Body of pancreas (tissue), 4 donors: Measurements from ENCODE around the gene ZBTB21.

Experiments used
- POLR2A ChIP-seq, 3 donors: fragments of 450-650 bp; IDR thresholded peaks; one replicate each; pipeline ENCODE4 v1.6.1; 2016; ENCODE audit warnings: antibody characterized with exemption in 3 of 3, mild to moderate bottlenecking in 2 of 3
- TF ChIP-seq, protein P1 (sequence below), 7 experiments: fragments of 450-650 bp in 4 of 7; fragments of 200-600 bp in 3 of 7; sonication (generic) in 3 of 7; IDR thresholded peaks; one replicate each; pipeline ENCODE4 v1.5.1; 2016 to 2019; ENCODE audit warnings: antibody characterized with exemption in 7 of 7

DNA sequence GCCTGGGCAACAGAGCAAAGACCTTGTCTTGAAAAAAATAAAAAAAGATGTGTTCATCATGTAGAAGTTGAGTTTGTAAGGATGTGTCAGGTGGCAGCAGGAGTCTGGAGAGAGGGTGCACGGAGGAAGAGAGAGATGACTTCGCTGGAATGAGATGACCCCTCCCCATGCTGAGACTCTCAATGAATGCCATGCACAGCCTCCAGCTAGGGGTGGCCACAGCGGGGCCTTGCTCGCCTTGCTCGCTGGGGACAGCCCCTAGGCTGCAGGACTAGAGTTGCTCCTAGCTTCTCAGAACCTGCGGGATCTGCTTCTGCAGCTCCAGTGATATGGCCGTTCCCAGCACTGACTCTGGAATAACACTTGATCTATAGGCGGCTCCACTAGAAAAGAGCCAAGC is 49.8 kb downstream of the ZBTB21 start:
- TF ChIP-seq, protein P1, sequence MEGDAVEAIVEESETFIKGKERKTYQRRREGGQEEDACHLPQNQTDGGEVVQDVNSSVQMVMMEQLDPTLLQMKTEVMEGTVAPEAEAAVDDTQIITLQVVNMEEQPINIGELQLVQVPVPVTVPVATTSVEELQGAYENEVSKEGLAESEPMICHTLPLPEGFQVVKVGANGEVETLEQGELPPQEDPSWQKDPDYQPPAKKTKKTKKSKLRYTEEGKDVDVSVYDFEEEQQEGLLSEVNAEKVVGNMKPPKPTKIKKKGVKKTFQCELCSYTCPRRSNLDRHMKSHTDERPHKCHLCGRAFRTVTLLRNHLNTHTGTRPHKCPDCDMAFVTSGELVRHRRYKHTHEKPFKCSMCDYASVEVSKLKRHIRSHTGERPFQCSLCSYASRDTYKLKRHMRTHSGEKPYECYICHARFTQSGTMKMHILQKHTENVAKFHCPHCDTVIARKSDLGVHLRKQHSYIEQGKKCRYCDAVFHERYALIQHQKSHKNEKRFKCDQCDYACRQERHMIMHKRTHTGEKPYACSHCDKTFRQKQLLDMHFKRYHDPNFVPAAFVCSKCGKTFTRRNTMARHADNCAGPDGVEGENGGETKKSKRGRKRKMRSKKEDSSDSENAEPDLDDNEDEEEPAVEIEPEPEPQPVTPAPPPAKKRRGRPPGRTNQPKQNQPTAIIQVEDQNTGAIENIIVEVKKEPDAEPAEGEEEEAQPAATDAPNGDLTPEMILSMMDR (IDR thresholded peaks at IDR 0.05) = no peak
- TF ChIP-seq POLR2A (IDR thresholded peaks at IDR 0.05) = no peak
